ENCODE results near the gene APBB1. TPM values are rescaled to one million over a fixed set of nuclear protein-coding genes. Genes with fewer than 3 reads are reported as not detected.

APBB1 gene
- total RNA-seq, 1 experiment from 2014 or later = 34.8 TPM

GRCh38 chr11:6353367-6353987, 65.4 kb downstream of the APBB1 start:
- H4K8ac ChIP-seq (replicated peaks; ENCODE audit: insufficient read length, low read depth, low read length) = no peak overlapping the region
- no peak overlapping the region for H3K14ac ChIP-seq (ENCODE audit: insufficient read depth, low read length)
- H4K91ac ChIP-seq (ENCODE audit: insufficient read length, low read depth, low read length) = no peak overlapping the region
- peaks cover 15 to 19% of the 10 kb centered on the region in 2 experiments for H3K4me1 Mint-ChIP-seq
- H3K56ac ChIP-seq (ENCODE audit: insufficient read length, low read depth, low read length) = no peak overlapping the region
- no peak overlapping the region for H2BK20ac ChIP-seq (ENCODE audit: low read depth, low read length, poor library complexity, severe bottlenecking)
- no peak overlapping the region for H2BK5ac ChIP-seq (ENCODE audit: insufficient read length, low read length)
- H3K4me3 Mint-ChIP-seq = no peak overlapping the region; a peak in 2 of 5 replicates
- no peaks in the 10 kb centered on the region for H3K27me3 Mint-ChIP-seq (ENCODE audit: low read depth)
- no peaks in the 10 kb centered on the region for H3K79me2 ChIP-seq (ENCODE audit: insufficient read depth, low read length)
- no peak overlapping the region for H3K27ac ChIP-seq (ENCODE audit: insufficient read length, low read depth, low read length)
- no peak overlapping the region for H3K4ac ChIP-seq (ENCODE audit: low read depth, low read length)
- H3K23me2 ChIP-seq (ENCODE audit: insufficient read length, low read depth, low read length, poor library complexity, severe bottlenecking) = no peaks in the 10 kb centered on the region
- no peak overlapping the region for H3T11ph ChIP-seq (ENCODE audit: low read length)
- no peak overlapping the region for H3K27ac Mint-ChIP-seq
- no peaks in the 10 kb centered on the region for H3K79me1 ChIP-seq (ENCODE audit: insufficient read depth, low read depth, low read length, poor library complexity, severe bottlenecking)
- no peaks in the 10 kb centered on the region for H3K27me3 ChIP-seq (ENCODE audit: insufficient read depth, low read length)
- no peaks in the 10 kb centered on the region for H3K36me3 Mint-ChIP-seq (ENCODE audit: insufficient read depth in 1 of 3, low read depth in 3 of 3)
- H3K4me2 ChIP-seq (ENCODE audit: insufficient read depth, insufficient read length, low read length) = no peak overlapping the region
- no peak overlapping the region for H2AK5ac ChIP-seq (ENCODE audit: insufficient read length, low read length)
- H2AFZ ChIP-seq (ENCODE audit: low read length) = no peak overlapping the region
- H4K5ac ChIP-seq (ENCODE audit: insufficient read length, low read depth, low read length) = no peak overlapping the region
- TF ChIP-seq, protein P1, sequence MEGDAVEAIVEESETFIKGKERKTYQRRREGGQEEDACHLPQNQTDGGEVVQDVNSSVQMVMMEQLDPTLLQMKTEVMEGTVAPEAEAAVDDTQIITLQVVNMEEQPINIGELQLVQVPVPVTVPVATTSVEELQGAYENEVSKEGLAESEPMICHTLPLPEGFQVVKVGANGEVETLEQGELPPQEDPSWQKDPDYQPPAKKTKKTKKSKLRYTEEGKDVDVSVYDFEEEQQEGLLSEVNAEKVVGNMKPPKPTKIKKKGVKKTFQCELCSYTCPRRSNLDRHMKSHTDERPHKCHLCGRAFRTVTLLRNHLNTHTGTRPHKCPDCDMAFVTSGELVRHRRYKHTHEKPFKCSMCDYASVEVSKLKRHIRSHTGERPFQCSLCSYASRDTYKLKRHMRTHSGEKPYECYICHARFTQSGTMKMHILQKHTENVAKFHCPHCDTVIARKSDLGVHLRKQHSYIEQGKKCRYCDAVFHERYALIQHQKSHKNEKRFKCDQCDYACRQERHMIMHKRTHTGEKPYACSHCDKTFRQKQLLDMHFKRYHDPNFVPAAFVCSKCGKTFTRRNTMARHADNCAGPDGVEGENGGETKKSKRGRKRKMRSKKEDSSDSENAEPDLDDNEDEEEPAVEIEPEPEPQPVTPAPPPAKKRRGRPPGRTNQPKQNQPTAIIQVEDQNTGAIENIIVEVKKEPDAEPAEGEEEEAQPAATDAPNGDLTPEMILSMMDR (conservative IDR thresholded peaks at IDR 0.05) = peak; percentile 99
- no CpG with 5 or more reads among the region's 5 CpGs for WGBS (ENCODE audit: extremely low coverage, insufficient read length, low lambda C conversion rate)
- no peaks in the 10 kb centered on the region for H4K20me1 ChIP-seq (ENCODE audit: control insufficient read depth, insufficient read depth, insufficient read length)
- no peaks in the 10 kb centered on the region for H3K4me1 ChIP-seq (ENCODE audit: insufficient read depth, low read length)
- H2BK15ac ChIP-seq (ENCODE audit: low read depth, low read length) = no peak overlapping the region
- no peak overlapping the region for H3K23ac ChIP-seq (ENCODE audit: insufficient read length, low read depth, low read length)
- H3K18ac ChIP-seq (ENCODE audit: insufficient read length, low read depth, low read length) = no peak overlapping the region
- peak; percentile 90 for DNase-seq
- H3K9ac ChIP-seq (ENCODE audit: extremely low read depth, insufficient read length, low read length) = no peak overlapping the region
- no peaks in the 10 kb centered on the region for H3K9me3 Mint-ChIP-seq
- H2BK120ac ChIP-seq (ENCODE audit: low read depth, low read length, poor library complexity, severe bottlenecking) = no peak overlapping the region
- H2BK12ac ChIP-seq (ENCODE audit: insufficient read length, low read depth, low read length) = no peak overlapping the region
- H3K9me3 ChIP-seq (ENCODE audit: control insufficient read depth, low read depth, low read length) = no peaks in the 10 kb centered on the region

All from H9 (cell line).